Activated CD4-positive, alpha-beta T cell treated with anti-CD3 and anti-CD28 coated beads, Interleukin-2, amount 50 U/mL, for 4 hours (primary cell): ENCODE measurements around the gene DAGLA.

Experiments
- DNase-seq, 2 experiments: peaks; one replicate each; pipeline ENCODE4 v3.0.0-alpha.2; 2020

Gene DAGLA

GRCh38 chr11:61691380-61692156 is 11.4 kb downstream of the DAGLA start:
- DNase-seq = no peak

DNA sequence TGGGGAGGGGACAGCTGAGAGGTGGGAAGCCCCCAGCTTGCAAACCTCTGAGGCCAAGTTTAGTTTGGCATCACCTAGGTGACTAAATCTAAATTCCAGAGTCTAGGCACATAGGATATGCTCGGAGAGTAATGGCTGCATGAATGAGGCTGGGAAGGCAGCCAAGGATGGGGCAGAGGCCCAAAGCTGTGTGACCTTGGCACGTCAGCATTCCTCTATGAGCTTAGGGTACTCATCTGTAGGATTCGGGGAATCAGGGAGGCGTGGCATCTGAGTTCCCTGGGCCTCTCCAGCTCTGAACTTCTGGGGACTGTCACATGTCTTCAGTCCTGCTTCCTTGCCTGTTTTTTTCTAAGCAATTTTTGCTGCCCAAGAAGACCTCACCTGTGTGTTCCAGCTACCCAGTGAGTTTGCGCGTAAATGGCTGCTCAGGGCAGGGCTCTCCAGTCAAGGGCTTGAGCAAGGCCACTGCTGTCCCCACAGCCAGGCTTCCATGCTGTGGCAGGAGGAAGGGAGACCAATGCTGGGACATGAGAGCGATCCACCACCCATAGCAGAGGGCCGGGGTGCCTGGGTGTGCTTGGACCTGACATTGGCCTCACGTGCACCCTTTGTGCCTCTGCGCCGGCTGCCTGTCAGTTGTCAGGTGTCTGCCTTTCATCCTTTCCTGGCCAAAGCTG is 13.9 kb downstream of the DAGLA start:
- DNase-seq = no peak

GRCh38 chr11:61694602-61694939 is 14.4 kb downstream of the DAGLA start:
- no peak for DNase-seq

DNA sequence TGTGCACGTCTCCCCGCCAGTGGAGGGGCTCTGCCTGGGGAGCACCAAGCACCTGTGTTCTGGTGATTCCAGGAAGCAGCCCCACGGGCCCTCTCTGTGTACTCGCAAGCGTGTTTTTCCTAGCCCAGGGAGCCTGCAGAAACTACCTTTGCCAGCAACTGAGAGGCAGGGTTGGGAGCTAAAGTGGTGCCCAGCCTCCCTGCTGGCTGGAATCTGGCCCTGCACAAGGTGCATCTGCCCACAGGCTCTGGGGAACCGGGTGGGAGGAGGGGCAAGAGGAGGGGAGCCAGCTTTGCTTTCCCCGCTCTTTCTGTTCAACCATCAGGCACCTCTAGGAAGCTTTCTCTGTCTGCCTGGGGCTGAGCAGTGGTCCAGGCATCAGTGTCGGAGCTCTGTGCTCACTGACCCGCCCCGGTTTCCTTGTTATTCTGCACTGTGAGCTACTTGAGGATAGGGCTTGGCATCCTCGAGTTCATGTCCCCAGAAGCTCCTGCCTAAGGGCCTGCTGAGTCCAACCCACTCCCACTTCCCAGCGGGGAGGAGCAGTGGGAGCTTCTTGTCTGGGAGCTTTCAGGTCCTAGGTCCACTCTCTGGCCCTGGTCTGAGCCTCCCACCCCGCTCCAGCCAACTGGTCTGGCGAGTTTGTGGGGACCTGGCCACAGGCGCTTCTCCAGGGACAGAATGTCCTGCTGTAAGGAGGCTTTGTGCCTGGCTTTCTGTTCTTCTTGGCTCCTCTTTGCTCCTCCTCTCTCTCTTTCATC is 14.9 kb downstream of the DAGLA start:
- no peak for DNase-seq

DNA sequence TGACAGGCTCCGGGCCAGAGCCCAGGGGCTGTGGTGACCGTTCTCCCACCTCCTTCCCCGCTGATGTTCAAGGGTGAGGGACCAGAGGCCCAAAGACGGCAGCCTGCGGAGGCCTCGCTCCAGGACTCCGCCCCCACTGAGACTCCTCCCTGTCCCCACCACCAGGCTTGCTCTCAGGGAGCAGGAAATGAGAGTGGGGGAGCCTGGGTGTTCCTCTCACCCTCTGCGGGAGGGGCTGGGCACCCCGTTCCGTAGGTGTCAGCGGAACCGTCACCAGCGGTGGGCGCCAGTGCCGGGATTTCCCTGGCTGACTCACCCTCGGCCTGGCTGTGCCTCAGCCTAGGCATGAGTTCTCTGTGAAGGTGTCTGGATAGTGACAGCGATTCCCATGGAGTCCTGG is 15.7 kb downstream of the DAGLA start:
- DNase-seq = peak; percentile 94 to 95

DNA sequence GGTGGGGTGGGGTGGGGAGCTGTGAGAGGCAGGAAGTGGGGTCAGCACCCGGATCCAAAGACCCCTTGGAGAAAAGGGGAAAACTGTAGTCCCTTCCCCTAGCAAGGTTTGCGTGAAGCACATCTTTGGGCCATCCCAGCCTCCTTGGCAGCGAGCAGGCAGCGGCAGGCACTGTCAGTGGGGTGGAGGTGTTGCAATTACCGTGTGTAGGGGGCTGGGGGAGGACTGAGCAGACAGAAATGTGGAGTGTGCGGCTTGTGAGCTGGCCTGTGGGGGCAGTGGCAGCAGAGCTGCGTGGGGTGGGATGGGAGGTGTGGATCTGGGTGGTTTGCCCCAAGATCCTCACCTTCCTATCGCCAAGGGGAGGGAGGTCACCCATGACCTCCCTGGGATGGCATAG is 16.4 kb downstream of the DAGLA start:
- no peak for DNase-seq

DNA sequence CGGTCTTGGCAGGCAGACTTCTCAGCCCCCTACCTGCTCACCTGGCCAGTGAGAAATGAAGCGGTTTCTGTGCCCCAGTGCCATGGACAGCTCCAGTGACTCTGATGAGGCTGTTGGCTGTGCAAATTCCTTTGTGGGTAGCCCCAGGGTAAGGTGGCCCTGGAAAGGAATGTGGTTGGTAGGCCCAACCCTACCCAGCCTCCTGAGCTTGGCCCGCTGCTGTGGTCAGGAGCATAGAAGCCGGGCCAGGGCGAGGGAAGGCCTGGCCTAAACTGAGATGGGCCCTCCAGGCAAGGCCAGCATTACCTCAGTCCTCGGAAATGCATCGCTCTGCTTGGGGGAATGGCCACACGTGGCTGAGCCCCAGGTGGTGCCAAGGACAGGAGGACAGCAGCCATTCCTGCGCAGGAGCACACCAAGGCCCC is 16.9 kb downstream of the DAGLA start:
- DNase-seq = no peak

GRCh38 chr11:61697764-61698163 is 17.6 kb downstream of the DAGLA start:
- no peak for DNase-seq

DNA sequence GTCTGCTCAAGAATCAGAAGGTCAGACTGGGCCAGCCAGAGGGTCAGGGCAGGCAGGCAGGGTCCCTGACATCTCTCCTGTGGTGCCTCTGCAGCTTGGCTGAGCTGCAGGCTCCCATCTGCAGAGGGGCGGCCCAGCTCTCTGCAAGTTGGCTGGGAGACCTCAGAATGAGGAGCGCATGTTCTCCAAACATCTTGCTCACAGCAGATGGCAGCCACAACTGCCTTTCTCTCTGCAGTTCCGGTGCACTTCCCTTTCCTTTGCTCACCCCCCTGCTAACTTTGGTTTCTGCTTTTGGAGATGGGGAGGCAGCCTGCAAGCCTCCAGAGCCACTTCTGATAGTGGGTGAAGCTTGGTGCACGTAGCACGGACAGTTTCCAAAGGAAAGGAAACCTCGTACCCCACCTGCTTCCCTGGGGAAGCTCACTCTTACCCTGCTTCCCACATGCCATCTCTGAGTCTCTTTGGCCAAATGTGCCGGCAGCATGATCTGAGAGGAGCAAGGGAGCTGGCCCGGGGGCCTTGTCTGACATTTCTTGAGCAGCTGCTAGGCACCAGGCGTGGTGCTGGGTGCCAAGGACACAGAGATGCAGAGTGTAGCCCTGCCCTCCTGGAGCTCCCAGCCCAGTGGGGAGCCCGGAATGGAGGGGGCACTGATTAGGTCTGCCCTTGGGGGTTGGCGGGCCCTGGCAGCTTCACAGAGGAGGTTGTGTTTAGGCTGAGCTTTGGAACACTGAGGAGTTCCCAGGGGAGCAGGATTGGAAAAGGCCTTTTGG is 18.2 kb downstream of the DAGLA start:
- DNase-seq = no peak

GRCh38 chr11:61699737-61700160 is 19.6 kb downstream of the DAGLA start:
- DNase-seq = no peak

GRCh38 chr11:61700212-61700611 is 20.0 kb downstream of the DAGLA start:
- DNase-seq = no peak

DNA sequence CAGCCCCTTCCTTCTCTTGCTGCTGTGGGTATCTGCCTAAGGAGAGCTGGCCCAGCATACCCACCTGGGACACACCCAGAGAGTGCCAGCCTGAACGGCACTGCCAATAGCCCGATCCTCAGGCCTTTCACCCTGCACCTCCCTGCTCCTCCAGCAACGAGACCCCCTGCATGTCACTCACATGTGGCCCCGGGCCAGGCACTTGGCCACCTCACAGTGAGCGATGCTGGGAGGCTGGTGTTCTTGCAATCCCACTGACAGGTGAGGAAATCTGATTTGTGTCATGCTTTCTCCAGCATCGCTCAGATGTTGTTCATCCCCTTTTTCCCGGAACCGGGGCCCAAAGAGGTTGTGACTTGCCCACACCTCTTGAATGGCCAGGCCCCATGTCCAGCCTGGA is 20.5 kb downstream of the DAGLA start:
- no peak for DNase-seq

GRCh38 chr11:61701242-61701886 is 21.2 kb downstream of the DAGLA start:
- no peak for DNase-seq

DNA sequence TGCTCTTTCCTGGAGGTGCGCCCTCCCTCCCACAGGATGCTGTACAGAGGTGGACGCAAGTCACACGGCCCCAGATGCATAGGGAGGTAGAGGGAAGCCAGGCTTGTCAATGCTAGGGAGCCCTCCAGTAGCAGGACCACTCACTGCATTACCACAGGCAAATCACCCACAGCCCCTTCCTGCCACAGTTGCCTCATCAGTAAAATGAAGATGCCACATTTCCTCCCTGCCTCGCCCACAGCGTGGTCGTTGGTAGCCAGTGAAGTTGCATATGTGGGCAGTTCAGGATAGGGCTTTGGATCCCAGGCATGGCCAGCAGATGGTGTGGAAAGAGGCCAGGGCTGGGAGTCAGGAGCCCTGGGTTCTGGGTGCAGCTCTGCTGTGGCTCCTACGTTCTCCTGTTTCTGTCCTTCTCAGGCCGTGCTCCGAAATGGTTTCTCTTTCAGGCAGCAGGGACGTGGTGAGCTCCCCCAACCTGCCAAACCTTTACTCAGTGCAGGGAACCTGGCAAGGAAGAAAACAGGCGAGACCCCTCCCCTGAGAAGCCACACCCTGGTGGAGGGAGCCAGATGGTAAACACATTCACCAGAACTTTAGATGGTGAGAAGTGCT is 22.6 kb downstream of the DAGLA start:
- no peak for DNase-seq

- no peak for DNase-seq
Measured at GRCh38 chr11:61704838-61705237, 24.6 kb downstream of the DAGLA start.

DNA sequence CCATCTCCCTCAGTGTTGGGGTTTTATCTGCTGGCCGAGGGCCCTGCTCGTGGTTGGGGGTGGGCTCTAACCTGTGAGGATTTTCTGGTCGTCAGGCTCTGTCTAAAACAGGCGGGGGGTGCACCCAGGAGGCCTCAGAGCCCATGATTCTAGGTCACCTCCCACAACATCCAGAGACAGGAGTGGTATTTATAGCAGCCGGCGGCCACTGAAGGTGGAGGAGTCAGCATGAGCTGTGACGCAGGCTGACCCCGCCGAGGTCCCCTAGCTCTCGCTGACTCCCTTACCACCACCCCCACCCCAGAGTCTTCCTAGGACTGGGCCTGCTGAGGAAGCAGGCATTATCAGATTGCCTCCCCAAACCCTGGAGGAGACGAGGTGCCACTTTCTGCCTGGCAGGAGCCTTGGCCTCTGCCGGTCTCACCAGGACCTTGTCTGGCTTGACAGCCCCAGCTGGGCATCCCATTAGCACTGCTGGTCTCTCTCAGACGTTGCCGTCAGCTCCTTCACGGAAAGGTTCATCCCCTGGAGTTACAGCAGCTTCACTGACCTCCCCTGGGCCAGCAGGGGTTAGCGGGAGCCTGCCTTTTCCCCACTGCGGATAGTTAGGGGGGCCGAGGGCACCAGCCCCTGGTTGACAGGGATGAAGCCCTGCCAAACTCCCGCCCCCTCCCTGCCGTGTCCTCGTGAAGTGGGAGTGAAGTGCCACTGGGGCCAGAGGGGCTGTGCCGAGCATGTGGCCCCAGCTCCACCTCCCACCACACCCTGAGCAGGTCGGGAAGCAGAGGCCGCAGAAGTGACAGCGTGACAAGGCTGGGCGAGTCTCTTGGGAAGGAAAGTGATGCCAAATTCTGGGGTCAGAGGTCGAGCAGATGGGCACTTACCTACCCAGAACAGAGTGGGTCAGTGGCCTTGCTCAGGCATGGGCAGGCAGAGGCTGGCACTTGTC is 26.5 kb downstream of the DAGLA start:
- no peak for DNase-seq

GRCh38 chr11:61707574-61707973 is 27.4 kb downstream of the DAGLA start:
- no peak for DNase-seq

DNA sequence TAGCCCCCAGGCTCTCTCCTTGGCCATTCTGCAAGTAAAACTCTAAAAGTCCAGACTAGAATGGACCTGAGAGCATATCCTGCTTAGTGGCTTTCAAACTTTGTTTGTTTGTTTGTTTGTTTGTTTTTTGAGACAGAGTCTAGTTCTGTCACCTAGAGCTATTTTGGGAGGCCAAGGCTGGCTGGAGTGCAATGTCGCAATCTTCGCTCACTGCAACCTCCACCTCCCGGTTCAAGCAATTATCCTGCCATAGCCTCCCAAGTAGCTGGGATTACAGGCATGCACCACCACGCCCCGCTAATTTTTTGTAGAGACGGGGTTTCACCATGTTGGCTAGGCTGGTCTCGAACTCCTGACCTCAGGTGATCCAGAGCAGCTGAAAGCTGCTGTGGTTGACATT is 28.9 kb downstream of the DAGLA start:
- no peak for DNase-seq

DNA sequence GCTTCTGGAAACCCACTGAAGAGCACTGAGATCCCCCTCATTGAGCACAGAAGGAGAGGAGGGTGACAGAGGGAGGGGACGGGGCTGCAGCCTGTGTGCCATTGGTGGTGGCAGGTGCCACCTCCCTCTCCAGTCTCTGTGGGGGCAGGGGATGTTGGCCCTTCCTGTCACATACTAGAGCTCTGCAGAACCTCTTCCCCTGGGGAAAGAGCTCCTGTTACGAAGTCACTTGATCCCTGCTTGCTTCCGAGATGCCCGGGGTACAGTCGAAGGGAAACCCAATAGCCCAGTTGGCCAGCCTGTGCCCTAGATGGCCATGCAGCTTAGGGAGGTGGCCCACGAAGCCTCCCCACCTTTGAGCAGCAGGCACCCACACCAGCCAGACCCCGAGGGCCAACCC is 29.4 kb downstream of the DAGLA start:
- no peak for DNase-seq

- DNase-seq = no peak
Measured at GRCh38 chr11:61710019-61710418, 29.8 kb downstream of the DAGLA start.

DNA sequence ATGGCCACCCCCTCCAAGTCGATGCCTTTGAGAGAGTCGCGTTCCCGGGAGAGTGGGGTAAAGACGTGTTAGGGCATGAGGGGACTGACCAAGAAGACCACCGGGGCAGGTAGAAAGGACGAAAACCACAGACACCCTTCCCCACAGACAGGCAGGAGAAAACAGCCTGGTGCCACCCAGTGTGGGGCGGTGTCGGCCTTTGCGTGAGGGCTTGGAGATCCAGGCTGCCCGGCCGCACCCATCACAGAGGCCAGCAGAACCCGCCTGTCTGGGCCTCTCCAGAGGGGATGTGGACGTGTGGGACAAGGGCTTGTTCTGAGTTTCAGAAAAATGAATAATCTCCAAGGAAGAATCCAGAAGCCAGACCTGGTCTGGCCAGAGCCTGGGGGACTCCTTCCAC is 30.8 kb downstream of the DAGLA start:
- DNase-seq = no peak
